ENCODE results near the gene ZNF117.

DNA sequence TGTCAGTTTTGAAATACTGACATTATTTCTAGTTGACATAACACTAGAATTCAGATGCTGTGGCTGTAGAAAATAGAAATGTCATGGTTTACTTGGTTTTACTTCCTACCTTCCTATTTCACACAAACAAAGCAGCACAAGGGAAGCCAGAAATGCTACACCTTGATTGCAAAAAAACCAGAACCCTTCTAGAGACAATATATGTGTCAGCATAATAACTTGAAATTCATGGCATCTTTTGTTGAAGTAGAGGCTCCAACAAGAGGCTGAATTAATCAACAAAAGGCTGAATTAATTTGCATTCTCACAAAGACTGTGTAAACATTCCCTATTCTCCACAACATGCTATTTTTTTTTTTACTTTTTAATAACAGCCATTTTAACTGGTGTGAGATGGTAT is 25.2 kb downstream of the ZNF117 start:
- no peak for TF ChIP-seq POLR2A (IDR thresholded peaks at IDR 0.05)
- TF ChIP-seq, protein P1, sequence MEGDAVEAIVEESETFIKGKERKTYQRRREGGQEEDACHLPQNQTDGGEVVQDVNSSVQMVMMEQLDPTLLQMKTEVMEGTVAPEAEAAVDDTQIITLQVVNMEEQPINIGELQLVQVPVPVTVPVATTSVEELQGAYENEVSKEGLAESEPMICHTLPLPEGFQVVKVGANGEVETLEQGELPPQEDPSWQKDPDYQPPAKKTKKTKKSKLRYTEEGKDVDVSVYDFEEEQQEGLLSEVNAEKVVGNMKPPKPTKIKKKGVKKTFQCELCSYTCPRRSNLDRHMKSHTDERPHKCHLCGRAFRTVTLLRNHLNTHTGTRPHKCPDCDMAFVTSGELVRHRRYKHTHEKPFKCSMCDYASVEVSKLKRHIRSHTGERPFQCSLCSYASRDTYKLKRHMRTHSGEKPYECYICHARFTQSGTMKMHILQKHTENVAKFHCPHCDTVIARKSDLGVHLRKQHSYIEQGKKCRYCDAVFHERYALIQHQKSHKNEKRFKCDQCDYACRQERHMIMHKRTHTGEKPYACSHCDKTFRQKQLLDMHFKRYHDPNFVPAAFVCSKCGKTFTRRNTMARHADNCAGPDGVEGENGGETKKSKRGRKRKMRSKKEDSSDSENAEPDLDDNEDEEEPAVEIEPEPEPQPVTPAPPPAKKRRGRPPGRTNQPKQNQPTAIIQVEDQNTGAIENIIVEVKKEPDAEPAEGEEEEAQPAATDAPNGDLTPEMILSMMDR (IDR thresholded peaks at IDR 0.05) = no peak

All from lower leg skin (tissue), 3 donors.